ENCODE data around the gene VTI1A.

GRCh38 chr10:112615269-112615668 lies 168.3 kb downstream of the VTI1A start:
- TF ChIP-seq, protein P1, sequence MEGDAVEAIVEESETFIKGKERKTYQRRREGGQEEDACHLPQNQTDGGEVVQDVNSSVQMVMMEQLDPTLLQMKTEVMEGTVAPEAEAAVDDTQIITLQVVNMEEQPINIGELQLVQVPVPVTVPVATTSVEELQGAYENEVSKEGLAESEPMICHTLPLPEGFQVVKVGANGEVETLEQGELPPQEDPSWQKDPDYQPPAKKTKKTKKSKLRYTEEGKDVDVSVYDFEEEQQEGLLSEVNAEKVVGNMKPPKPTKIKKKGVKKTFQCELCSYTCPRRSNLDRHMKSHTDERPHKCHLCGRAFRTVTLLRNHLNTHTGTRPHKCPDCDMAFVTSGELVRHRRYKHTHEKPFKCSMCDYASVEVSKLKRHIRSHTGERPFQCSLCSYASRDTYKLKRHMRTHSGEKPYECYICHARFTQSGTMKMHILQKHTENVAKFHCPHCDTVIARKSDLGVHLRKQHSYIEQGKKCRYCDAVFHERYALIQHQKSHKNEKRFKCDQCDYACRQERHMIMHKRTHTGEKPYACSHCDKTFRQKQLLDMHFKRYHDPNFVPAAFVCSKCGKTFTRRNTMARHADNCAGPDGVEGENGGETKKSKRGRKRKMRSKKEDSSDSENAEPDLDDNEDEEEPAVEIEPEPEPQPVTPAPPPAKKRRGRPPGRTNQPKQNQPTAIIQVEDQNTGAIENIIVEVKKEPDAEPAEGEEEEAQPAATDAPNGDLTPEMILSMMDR (IDR thresholded peaks at IDR 0.05; ENCODE audit: control extremely low read depth in 1 of 3, insufficient read depth in 1 of 3, low read depth in 1 of 3, low read length in 3 of 3) = no peak
- no peak for TF ChIP-seq SP1 (IDR thresholded peaks at IDR 0.05; ENCODE audit: low read depth, low read length)
- TF ChIP-seq PHF8 (conservative IDR thresholded peaks at IDR 0.05; ENCODE audit: low read depth, low read length) = no peak
- TF ChIP-seq CHD7 (IDR thresholded peaks at IDR 0.05; ENCODE audit: insufficient replicate concordance, low read length) = no peak
- no peak for TF ChIP-seq HDAC2 (IDR thresholded peaks at IDR 0.05; ENCODE audit: borderline replicate concordance in 1 of 2, low read depth in 2 of 2, low read length in 2 of 2)
- no peak for TF ChIP-seq POLR2A (IDR thresholded peaks at IDR 0.05; ENCODE audit: control extremely low read depth in 1 of 2, low read depth in 2 of 2, low read length in 2 of 2)
